Measurements from ENCODE around the gene MMEL1.

The MMEL1 gene

GRCh38 chr1:2596530-2597333, 36.1 kb downstream of the MMEL1 start:
- H3K27ac ChIP-seq (ENCODE audit: poor library complexity, severe bottlenecking) = no peak overlapping the region
- H3K4me1 ChIP-seq (ENCODE audit: insufficient read depth, poor library complexity, severe bottlenecking) = no peaks in the 10 kb centered on the region
- H3K4me3 ChIP-seq (ENCODE audit: severe bottlenecking) = no peak overlapping the region
- peaks cover 16% of the 10 kb centered on the region for H3K27me3 ChIP-seq (ENCODE audit: insufficient read depth, poor library complexity, severe bottlenecking)
- ATAC-seq (ENCODE audit: low read depth) (no peak), DNase-seq (ENCODE audit: low spot score) (no peak)
- TF ChIP-seq CTCF (IDR thresholded peaks at IDR 0.05; ENCODE audit: poor library complexity, severe bottlenecking) = no peak
- H3K9me3 ChIP-seq (ENCODE audit: severe bottlenecking) = no peaks in the 10 kb centered on the region
- no peaks in the 10 kb centered on the region for H3K36me3 ChIP-seq (ENCODE audit: low read depth)

- no peaks in the 10 kb centered on the region for H3K4me1 ChIP-seq (ENCODE audit: insufficient read depth, poor library complexity, severe bottlenecking)
- H3K27me3 ChIP-seq (ENCODE audit: insufficient read depth, poor library complexity, severe bottlenecking) = peaks cover 9% of the 10 kb centered on the region
- H3K36me3 ChIP-seq (ENCODE audit: low read depth) = no peaks in the 10 kb centered on the region
- no peak for ATAC-seq (ENCODE audit: low read depth)
- H3K4me3 ChIP-seq (ENCODE audit: severe bottlenecking) = no peak overlapping the region
- no peak for TF ChIP-seq CTCF (IDR thresholded peaks at IDR 0.05; ENCODE audit: poor library complexity, severe bottlenecking)
- no peak overlapping the region for H3K27ac ChIP-seq (ENCODE audit: poor library complexity, severe bottlenecking)
- no peaks in the 10 kb centered on the region for H3K9me3 ChIP-seq (ENCODE audit: severe bottlenecking)
- peak; percentile 63 for DNase-seq (ENCODE audit: low spot score)
Observed at GRCh38 chr1:2595812-2596529, 36.8 kb downstream of the MMEL1 start.

GRCh38 chr1:2595261-2595811, 37.5 kb downstream of the MMEL1 start:
- Histone ChIP-seq H3K4me1 (ENCODE audit: insufficient read depth, poor library complexity, severe bottlenecking) (no peaks in the 10 kb centered on the region), H3K4me3 (ENCODE audit: severe bottlenecking) (no peak overlapping the region), H3K36me3 (ENCODE audit: low read depth) (no peaks in the 10 kb centered on the region), H3K9me3 (ENCODE audit: severe bottlenecking) (no peaks in the 10 kb centered on the region), H3K27me3 (ENCODE audit: insufficient read depth, poor library complexity, severe bottlenecking) (peaks cover 6% of the 10 kb centered on the region), H3K27ac (ENCODE audit: poor library complexity, severe bottlenecking) (no peak overlapping the region)
- ATAC-seq (ENCODE audit: low read depth) (no peak), DNase-seq (ENCODE audit: low spot score) (peak; percentile 64)
- no peak for TF ChIP-seq CTCF (IDR thresholded peaks at IDR 0.05; ENCODE audit: poor library complexity, severe bottlenecking)

GRCh38 chr1:2594641-2595131, 38.1 kb downstream of the MMEL1 start:
- no peak for TF ChIP-seq CTCF (IDR thresholded peaks at IDR 0.05; ENCODE audit: poor library complexity, severe bottlenecking)
- no peaks in the 10 kb centered on the region for H3K4me1 ChIP-seq (ENCODE audit: insufficient read depth, poor library complexity, severe bottlenecking)
- peaks cover 6% of the 10 kb centered on the region for H3K27me3 ChIP-seq (ENCODE audit: insufficient read depth, poor library complexity, severe bottlenecking)
- no peaks in the 10 kb centered on the region for H3K9me3 ChIP-seq (ENCODE audit: severe bottlenecking)
- no peak overlapping the region for H3K27ac ChIP-seq (ENCODE audit: poor library complexity, severe bottlenecking)
- ATAC-seq (ENCODE audit: low read depth) = no peak
- no peak overlapping the region for H3K4me3 ChIP-seq (ENCODE audit: severe bottlenecking)
- no peak for DNase-seq (ENCODE audit: low spot score)
- H3K36me3 ChIP-seq (ENCODE audit: low read depth) = no peaks in the 10 kb centered on the region

Data from RWPE2 (cell line).